NCI-H2107 treated with DMSO at 0.1 percent for 48 hours (cell line): Measurements from ENCODE around the gene LMNB1.
A peak's percentile ranks its signal among the peaks of the same experiment; 100 is the strongest.
"Not testable (repeated sequence)": the region's sequence is repeated elsewhere in the genome, so short reads cannot be mapped to it uniquely, and the experiment has no call there.

Experiments
- DNase-seq: peaks from one replicate; lab custom pipeline; 2025; ENCODE audit not compliant: unreplicated experiment; lab: John Stamatoyannopoulos, UW

LMNB1 gene

DNA sequence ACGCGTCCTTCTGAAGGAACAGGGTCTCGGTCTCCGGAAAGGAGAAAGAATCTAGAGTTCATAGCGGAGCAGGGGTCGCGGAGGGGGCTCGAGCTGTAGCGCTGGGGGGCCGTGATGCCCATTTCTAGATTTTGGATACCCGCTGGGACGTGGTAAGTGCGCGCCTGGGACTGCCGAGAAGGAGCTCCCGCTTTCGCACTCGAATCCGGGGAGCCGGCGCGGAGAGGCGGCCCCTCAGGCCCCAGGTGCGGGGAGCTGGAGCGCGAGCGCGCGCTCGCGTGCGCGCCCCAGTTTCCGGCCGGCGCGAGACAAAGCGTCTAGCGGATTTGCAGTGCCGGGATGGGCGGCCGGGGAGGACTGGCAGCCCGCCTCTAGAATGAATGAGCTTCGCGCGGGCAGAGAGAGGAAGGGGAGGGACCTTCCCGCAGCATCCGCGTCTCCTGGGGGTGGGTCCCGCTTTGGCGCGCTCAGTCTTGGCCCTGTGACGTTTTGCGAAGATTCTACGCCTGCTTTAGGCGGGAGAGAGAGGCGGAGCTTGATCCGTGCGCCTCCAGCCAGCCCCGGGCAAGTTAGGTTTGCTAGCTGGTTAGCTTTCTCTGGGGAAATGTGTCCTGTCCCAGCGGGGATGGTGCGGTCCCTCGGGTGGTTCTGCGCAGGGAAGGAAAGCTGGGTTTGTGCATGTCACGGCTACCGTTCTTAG, 1.2 kb downstream of the LMNB1 start:
- DNase-seq = peak; percentile 87

DNA sequence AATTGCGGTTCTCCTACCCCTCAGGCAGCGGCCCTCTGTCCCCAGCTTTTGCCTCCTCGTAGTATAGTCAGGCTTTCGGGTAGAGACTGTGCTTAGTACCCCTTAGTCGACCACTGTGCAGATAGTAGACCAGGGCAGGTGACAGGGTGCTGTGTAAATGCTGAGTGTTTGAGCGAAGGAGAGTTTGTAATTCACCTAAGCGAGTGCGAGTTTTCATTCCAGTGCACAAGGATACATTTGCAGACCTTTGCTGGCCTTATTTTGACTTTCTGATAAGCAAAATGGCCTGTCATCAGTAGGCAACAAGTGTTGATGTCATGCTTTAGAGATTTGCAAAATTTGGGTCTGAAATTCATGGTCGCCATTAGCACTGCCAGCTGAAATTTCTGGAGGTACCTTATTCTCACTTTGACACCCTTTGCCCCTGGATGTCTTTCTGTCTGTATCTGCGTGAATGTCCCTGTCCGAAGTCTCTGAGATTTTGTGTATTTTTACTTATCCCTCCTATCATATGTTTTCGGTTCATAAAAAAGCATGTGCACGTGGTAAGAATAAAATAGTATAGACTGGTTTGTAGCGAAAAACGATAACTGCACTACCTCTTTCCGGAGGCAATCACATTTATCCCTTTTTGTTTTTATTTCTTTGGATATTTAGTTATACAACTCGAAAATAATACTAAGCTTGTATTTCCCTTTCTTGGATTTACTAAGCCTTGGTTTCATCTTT, 1.9 kb downstream of the LMNB1 start:
- DNase-seq = no peak

DNA sequence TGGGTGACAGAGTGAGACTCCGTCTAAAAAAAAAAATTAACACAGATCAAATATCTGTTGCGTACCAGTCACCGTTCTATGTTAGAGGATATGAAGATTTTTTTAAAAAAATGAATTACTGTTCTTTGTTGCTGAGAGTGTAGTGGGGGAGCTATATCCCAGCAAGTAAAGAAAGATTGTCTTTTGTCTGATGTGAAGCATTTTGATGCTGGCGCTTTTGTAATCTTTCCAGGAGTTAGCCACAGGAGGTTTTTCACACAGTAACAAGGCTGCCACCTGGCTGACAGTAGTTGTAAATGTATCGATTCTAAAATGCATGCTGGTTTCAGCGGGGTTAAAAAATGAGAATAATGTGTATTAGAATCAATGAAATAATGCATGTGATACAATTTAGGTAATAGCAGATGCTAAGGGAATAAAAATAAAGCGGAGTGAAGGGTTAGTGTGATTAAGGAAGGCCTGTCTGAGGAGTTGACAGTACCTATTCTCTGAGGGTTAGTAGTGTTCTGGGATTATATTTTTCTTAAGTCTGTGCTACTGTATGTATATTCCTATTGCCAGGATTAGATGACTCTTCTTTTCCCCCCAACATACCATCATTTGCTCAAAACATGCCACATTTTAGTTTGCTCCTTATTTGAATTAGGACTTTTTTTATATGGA, 3.4 kb downstream of the LMNB1 start:
- DNase-seq = peak; percentile 20

DNA sequence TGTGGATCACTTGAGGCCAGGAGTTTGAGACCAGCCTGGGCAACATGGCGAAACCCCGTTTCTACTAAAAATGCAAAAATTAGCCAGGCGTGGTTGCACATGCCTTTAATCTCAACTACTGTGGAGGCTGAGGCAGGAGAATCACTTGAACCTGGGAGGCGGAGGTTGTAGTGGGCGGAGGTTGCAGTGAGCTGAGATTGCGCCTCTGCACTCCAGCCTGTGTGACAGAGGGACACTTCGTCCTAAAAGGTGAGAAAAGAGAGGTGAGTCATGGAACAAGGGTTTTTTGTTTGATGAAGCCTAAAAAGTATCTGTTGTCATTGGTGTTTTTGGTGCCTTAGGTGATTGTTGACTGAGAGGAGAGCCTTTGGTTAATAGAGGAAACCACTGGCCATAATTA, 11.5 kb downstream of the LMNB1 start:
- not testable (repeated sequence) for DNase-seq

DNA sequence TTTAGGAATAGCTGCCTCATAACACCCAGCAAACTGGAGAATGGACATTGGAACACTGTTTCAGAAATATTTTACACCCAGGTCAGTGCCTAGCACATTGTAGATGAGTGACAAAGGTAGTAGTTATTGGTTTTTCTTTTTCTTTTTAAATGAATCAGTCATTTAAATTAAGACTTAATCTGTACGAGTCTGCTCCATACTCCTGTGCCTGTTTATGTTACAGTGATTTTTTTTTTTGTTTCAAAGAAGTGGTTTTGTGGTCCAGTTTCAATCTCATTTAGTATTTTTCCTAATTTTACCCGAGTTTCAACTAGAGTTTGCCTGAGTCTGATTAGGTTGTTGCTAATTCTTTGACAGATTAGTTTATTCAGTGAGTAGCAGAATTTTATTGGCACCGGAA, 16.2 kb downstream of the LMNB1 start:
- no peak for DNase-seq

DNA sequence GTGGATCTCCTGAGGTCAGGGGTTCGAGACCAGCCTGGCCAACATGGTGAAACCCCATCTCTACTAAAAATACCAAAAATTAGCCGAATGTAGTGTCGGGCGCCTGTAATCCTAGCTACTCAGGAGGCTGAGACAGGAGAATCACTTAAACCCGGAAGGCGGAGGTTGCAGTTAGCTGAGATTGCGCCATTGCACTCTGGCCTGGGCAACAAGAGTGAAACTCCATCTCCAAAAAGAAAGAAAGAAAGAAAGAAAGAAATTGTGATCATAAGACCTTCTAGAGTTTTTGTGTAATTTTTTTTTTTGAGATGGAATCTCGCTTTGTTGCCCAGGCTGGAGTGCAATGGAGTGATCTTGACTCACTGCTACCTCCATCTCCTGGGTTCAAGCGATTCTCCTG, 16.7 kb downstream of the LMNB1 start:
- not testable (repeated sequence) for DNase-seq

DNA sequence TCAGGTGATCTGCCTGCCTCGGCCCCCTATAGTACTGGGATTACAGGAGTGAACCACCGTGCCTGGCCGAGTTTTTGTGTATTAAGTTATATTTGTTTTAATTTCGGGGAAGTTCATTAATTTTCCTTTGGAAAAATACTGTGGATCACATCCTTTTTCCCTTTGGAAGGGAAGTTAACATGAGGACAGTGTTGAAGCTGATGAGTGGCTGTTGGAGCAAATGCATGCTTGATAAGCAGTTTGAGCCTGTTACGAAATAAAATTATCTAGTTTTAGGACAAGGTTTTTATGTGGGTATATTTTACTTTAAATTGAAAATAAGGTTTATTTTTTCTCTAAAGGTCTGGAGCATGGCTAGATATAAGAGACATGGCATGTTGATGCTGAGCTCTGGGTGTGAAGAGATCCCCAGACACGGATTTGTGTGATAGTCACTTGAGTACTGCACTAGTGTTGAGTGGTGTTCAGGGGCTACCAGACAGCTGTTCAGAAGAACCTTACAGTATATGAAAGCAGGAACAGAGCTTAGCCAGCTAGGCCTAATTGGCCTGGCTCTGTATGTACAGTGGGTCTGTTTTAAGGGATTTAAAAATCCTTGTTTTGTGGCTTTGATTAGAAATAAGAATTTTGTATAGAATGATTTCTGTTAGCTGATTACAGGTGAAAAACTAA, 17.4 kb downstream of the LMNB1 start:
- DNase-seq = peak; percentile 3

DNA sequence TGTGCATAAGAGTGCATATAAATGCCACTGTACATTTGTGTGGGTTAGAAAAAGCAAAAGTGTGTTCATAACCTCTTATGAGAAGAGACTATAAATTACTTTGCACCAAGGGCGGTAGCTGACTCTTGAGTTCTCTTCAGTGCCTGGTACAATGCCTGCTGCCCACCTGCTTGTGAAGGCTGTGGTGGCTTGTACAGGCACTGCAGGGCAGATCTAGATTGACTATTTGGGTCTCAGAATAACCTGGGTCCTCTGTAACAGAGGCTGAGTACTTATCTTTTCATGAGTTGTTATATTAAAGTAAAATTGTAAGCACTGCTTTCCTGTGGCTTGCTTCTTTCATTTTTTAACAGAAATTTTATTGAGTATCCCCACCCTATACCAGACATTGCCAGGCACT, 22.8 kb downstream of the LMNB1 start:
- no peak for DNase-seq

DNA sequence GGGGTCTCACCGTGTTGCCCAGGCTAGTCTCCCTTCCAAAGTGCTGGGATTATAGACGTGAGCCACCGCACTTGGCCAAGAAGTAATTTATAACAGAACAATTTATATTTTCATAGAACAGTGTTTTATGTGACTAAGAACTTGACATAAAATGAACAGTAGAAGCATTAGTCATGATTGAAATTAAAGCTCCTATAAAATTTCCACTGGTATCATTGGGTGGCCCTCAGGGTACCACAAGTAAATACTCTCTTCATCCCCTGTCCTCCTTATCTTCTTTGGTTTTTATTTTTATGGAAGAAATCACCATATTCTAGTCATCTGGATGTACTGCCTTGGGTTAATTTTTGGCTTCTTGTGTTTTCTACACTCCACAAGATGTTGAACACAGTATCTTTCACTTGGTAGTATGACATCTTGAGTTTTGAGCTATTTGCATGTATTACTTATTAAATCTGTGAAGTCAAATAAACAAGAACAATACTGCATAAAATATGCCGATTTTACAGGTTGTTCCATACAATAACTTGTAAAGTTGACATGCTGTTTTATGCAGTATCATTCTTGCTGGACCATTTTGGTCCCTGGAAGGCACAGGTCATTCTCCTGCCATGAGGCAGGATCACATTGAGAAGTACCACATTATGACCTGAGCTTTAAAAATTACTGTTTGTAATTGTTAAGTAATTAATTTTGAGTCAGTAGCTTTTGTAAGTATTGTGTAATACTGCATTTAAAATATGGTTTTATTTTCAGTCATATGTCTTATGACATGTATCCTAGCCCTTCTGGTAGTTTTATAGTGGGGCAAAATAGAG, 24.4 kb downstream of the LMNB1 start:
- DNase-seq = no peak

DNA sequence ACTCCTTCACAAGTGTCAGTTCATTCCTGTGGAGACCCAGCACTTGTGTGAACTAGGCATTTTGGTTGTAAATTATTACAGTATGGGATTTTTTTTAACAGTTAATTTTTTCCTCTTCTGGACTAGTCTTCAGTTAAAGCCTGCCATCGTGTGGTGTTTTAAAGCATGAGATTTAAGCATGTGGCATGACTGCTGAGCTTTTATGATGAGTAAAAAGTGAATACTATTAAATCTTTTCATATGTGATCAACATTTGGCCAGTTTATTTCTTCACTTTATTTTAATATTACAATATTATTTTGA, 25.0 kb downstream of the LMNB1 start:
- no peak for DNase-seq

DNA sequence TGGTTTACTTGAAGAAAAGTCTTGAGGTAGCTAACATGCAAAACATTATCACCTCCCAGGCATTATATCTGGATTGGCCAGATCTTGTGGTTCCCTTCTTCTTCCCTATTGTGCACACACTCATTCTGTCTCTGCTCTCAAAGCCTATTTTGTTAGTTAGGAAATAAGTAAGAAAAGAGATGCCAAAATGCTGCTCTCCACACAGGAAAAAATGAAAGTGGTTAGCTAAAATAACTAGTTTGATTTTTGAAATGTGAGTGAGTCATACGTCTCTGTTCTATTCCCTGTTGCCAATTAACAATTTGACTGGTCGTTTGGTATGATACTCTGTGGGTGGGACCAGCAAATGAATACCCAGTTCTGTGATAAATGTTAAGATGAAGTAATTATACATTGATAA, 28.1 kb downstream of the LMNB1 start:
- DNase-seq = no peak

DNA sequence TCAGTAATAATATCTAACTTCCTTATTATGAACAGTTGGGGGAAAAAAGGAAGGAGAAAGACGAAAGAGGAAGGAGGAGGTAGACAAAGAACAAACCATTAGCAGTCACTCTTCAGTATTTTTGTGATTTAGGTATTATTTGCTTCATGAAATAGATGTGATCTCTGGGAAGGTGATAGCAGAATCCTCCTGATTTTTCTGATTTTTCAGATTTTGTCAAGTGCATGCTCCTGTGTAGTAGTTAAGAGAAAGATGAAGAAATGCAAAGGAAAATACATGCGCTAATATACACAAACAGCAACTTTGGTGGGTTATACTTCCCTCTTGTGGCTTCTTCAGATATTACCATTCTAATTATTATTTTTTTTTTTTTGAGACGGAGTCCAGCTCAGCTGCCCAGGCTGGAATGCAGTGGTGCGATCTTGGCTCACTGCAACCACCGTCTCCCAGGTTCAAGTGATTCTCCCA, 31.6 kb downstream of the LMNB1 start:
- DNase-seq = no peak

DNA sequence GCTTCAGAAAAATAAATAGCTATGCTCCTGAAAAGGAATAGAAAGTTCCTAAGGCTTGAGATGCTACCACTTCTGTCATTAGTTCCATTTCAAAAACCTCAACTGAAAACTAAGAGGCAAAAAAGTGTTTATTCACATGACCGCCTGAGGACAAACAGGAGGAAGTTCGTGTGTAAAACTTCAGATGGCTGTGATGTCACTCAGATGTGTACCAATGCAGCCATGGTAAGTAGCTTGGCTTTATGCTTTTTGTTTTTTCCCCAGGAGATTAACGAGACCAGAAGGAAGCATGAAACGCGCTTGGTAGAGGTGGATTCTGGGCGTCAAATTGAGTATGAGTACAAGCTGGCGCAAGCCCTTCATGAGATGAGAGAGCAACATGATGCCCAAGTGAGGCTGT, 33.0 kb downstream of the LMNB1 start:
- peak; percentile 6 for DNase-seq

DNA sequence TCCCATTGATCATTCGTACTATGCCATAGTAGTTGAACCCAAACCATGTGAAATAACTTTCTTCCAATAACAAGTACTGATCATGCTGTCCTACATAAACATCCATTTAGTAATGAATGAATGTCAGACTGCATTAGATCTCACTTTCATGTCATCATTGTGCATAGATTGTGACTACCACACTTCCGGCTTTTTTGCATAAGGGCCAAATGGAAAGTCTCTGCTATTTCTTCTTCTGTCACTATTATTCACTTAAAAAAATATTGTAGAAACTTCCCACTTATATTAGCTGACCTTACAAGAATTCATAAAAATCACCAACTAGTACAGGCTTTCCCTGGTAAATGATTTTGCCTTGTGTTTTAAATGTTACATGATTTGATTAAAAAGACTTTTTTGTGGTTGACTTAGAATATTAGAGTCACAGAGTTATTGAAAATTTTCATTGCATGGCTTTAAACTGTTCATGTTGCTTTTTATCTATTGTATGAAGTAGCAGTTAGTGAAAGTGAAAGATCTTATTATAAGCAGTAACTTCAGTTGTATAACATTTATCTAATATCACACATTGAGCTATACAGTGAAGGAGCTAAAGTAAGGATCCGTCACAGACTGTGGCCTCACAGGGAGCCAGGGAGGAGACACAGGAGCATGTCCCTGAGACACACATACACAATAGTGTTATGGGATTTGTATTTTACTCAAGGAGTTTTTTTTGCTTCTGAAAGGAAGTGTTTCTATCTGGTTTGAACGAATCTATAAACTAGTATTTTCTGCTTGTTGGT, 33.9 kb downstream of the LMNB1 start:
- DNase-seq = no peak

DNA sequence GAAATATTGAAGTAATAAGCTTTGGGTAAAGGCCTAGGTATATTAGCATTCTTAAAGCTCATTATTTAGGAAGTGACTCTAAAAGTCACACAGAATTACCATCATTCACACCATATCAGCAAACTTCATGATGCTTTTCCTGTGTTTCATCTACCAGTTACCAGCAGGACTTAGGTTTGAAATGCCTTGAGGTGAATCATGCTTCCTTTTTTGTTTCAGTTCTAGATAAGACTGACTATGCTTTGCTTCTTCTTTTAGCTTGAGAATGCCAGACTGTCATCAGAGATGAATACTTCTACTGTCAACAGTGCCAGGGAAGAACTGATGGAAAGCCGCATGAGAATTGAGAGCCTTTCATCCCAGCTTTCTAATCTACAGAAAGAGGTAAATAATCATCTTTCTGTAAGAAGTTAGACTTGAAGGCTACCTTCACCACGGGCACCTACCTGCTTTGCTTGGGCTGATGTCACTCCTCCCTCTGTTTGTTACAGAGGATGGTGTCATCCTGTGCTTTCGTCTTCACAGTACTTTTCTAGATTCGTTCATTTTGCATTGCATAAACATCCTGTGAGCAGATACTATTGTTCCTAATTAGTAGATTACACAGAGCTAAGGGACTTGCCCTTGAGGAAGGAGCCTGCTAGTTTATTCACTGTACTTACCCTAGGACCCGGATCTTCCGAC, 34.7 kb downstream of the LMNB1 start:
- no peak for DNase-seq

DNA sequence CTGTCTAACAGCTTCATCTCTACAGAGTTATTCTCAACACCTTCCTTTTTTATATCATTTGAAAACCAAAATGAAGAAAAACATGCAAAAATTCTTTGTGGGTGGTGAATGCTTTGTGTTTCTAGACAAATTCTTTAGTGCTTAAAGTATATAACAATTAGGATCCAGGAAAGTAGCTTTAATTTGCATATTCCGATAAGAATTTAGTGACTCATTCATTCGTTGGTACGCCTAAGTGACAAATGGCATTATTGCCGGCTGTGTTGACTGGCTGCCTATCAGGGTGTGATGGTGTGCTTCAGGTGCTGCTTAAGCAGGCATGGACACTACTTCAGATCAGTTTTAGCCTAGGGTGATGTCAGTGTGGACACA, 35.2 kb downstream of the LMNB1 start:
- no peak for DNase-seq

DNA sequence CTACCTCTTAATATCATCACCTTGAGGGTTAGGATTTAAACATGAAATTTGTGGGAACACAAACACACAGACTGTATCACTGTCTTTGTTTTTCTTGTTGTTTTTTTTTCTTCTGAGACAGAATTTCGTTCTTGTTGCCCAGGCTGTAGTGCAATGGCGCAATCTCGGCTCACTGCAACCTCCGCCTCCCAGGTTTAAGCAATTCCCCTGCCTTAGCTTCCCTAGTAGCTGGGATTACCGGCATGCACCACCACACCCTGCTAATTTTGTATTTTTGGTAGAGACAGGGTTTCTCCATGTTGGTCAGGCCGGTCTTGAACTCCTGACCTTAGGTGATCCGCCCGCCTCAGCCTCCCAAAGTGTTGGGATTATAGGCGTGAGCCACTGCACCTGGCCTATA, 36.9 kb downstream of the LMNB1 start:
- not testable (repeated sequence) for DNase-seq

DNA sequence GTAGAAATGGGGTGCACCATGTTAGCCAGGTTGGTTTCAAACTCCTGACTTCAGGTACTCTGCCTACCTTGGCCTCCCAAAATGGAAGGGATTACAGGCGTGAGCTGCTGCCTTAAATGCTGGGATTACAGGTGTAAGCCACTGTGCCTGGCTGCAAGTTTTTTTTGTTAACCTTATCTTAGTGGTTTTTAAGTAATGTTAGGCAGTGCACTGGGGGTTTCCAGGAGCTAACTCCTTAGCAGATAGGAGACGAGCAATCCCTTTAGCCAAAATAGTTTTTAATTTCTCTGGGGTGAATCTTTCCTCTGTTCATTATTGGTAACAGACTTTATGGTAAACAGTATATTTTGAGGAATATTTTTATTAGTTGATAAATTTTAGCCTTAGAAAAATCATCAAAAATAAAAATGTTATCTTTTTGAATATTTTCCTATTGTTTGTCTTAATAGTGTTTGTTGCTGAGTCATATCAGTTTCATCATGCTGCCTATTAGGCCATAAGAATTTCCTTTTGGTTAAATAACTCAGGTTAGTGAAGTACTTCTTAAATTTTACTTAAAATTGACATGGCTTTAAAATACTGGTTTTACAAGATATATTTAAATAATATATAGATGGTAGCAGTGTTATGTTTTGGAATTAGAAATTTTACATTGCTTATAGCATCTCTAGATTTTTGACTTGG, 37.9 kb downstream of the LMNB1 start:
- DNase-seq = no peak

DNA sequence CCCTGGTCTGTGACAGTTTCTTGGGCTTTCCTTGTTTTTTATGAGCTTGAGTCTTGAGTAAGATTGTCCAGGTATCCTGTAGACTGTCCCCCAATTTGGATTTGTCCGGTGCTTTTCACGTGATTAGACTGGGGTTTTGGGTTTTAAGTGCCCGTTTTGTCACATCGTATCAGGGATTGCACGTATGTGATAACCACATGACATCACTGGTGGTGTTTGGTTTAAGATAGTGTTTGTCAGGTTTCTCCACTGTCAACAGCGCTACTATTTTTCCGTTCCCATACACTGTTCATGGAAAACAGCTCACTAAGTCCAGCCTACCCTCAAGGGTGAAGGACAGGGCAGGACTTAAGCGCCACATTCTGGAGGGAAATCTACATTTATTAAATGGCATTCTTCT, 39.7 kb downstream of the LMNB1 start:
- DNase-seq = no peak
